Measurements from ENCODE around the gene STAMBP. TPM values are rescaled to one million over a fixed set of nuclear protein-coding genes. Genes with fewer than 3 reads are reported as not detected.
"Not testable (repeated sequence)": the region's sequence is repeated elsewhere in the genome, so short reads cannot be mapped to it uniquely, and the experiment has no call there.

Gene STAMBP
- total RNA-seq, 1 donor from 2014 or later: 14.3 TPM

GRCh38 chr2:73885406-73885805 lies 56.6 kb downstream of the STAMBP start:
- no peak for FAIRE-seq
- no peak for DNase-seq (ENCODE audit: low spot score in 2 of 2)

GRCh38 chr2:73886357-73886756 lies 57.6 kb downstream of the STAMBP start:
- FAIRE-seq (no peak), DNase-seq (ENCODE audit: low spot score in 2 of 2) (no peak)

GRCh38 chr2:73887596-73888353 lies 59.0 kb downstream of the STAMBP start:
- FAIRE-seq; DNase-seq (ENCODE audit: low spot score in 2 of 2): not testable (repeated sequence)

- FAIRE-seq (no peak), DNase-seq (ENCODE audit: low spot score in 2 of 2) (no peak)
These were observed 59.6 kb downstream of the STAMBP start for GRCh38 chr2:73888388-73888787.

GRCh38 chr2:73889206-73889605 lies 60.4 kb downstream of the STAMBP start:
- no peak for DNase-seq (ENCODE audit: low spot score in 2 of 2)
- no peak for FAIRE-seq

- DNase-seq (ENCODE audit: low spot score in 2 of 2): no peak
- no peak for FAIRE-seq
These were observed 61.7 kb downstream of the STAMBP start for GRCh38 chr2:73890301-73891092.

- DNase-seq (ENCODE audit: low spot score in 2 of 2): no peak
These were observed 62.6 kb downstream of the STAMBP start for GRCh38 chr2:73891276-73891901.

GRCh38 chr2:73892631-73893329 lies 64.0 kb downstream of the STAMBP start, which contains the start of gene ACTG2:
TSS of gene ACTG2 (plus strand) at chr2:73893008. CDS start at chr2:73901312, 8,304 bp downstream.
- no peak for FAIRE-seq
- no peak for DNase-seq (ENCODE audit: low spot score in 2 of 2)

More at GRCh38 chr2:73891276-73891901, 62.6 kb downstream of the STAMBP start:
- FAIRE-seq: no peak

- DNase-seq (ENCODE audit: low spot score in 2 of 2) (no peak), FAIRE-seq (no peak)
These were observed 65.2 kb downstream of the STAMBP start for GRCh38 chr2:73893764-73894474.

- DNase-seq (ENCODE audit: low spot score in 2 of 2): no peak
- FAIRE-seq: no peak
These were observed 65.7 kb downstream of the STAMBP start for GRCh38 chr2:73894475-73894850.

GRCh38 chr2:73894877-73895276 lies 66.1 kb downstream of the STAMBP start:
- DNase-seq (ENCODE audit: low spot score in 2 of 2) (no peak), FAIRE-seq (no peak)

- DNase-seq (ENCODE audit: low spot score in 2 of 2): no peak
- FAIRE-seq: no peak
These were observed 66.7 kb downstream of the STAMBP start for GRCh38 chr2:73895473-73895872.

- FAIRE-seq: no peak
These were observed 67.8 kb downstream of the STAMBP start for GRCh38 chr2:73896362-73897239.

GRCh38 chr2:73897240-73897583 lies 68.5 kb downstream of the STAMBP start:
- FAIRE-seq (no peak), DNase-seq (ENCODE audit: low spot score in 2 of 2) (no peak)

More at GRCh38 chr2:73896362-73897239, 67.8 kb downstream of the STAMBP start:
- DNase-seq (ENCODE audit: low spot score in 2 of 2): no peak

- no peak for FAIRE-seq
- no peak for DNase-seq (ENCODE audit: low spot score in 2 of 2)
These were observed 69.2 kb downstream of the STAMBP start for GRCh38 chr2:73897934-73898333.

GRCh38 chr2:73899801-73900336 lies 71.1 kb downstream of the STAMBP start:
- FAIRE-seq (no peak), DNase-seq (ENCODE audit: low spot score in 2 of 2) (no peak)

- DNase-seq (ENCODE audit: low spot score in 2 of 2) (no peak), FAIRE-seq (no peak)
These were observed 72.4 kb downstream of the STAMBP start for GRCh38 chr2:73901143-73901542.

GRCh38 chr2:73902284-73902683 lies 73.5 kb downstream of the STAMBP start:
- no peak for FAIRE-seq
- DNase-seq (ENCODE audit: low spot score in 2 of 2): no peak

GRCh38 chr2:73903313-73903712 lies 74.6 kb downstream of the STAMBP start:
- DNase-seq (ENCODE audit: low spot score in 2 of 2) (no peak), FAIRE-seq (no peak)
